Activated naive CD4-positive, alpha-beta T cell treated with anti-CD3 and anti-CD28 coated beads, Interleukin-2, amount 10 ng/mL, durations not matched to agents 7 days and 5 days (primary cell): Measurements from ENCODE around the gene ZNF423.

Experiments
- CTCF ChIA-PET: fragments of 350-600 bp; sonication (Branson Sonifier 250); formaldehyde crosslinking; loops from one replicate; lab custom pipeline; 2021; ENCODE audit warnings: antibody characterized with exemption; lab: Charles Lee
- DNase-seq: peaks from one replicate; pipeline ENCODE4 v3.0.0-alpha.2; 2020
- H3K27ac Mint-ChIP-seq: one replicate; pipeline ENCODE4 v1.8.0; 2021; ENCODE audit warnings: mild to moderate bottlenecking, moderate library complexity, mixed read lengths
- H3K27me3 Mint-ChIP-seq: one replicate; pipeline ENCODE4 v1.8.0; 2021; ENCODE audit warnings: mild to moderate bottlenecking, mixed read lengths
- H3K36me3 Mint-ChIP-seq: one replicate; pipeline ENCODE4 v1.8.0; 2021; ENCODE audit warnings: mixed read lengths
- H3K4me1 Mint-ChIP-seq: one replicate; pipeline ENCODE4 v1.8.0; 2021; ENCODE audit warnings: mixed read lengths
- H3K4me3 Mint-ChIP-seq: one replicate; pipeline ENCODE4 v1.8.0; 2021; ENCODE audit warnings: mild to moderate bottlenecking, moderate library complexity, mixed read lengths
- H3K9me3 Mint-ChIP-seq: one replicate; pipeline ENCODE4 v1.8.0; 2021; ENCODE audit warnings: mixed read lengths

ZNF423 gene

DNA sequence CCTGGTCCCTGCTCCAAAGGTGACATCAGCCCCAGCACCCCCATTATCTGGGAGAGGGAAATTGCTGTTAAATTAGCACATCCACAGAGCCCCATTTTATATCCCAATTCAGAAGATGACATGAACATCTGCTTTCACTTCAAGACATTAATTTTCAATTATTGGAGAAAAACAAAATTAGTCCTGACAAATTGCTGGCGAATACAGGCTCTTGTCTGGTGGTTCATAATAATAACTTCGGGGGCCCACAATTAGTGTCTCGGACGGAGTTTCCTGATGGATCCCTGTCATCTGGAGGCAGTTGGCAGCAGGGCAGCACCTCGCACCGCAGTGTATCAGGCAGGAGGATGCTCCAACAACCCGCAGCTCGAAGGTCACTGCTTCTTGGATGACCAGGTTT lies 7.4 kb downstream of the ZNF423 start:
- CTCF ChIA-PET, result no interaction called here
- Mint-ChIP-seq H3K36me3 (no peaks in the 10 kb centered on the region), H3K9me3 (no peaks in the 10 kb centered on the region), H3K4me3 (no peak overlapping the region), H3K27ac (no peak overlapping the region), H3K27me3 (peaks cover 64% of the 10 kb centered on the region), H3K4me1 (no peaks in the 10 kb centered on the region)
- no peak for DNase-seq

- no peaks in the 10 kb centered on the region for H3K36me3 Mint-ChIP-seq
- H3K27me3 Mint-ChIP-seq, result peaks cover 48% of the 10 kb centered on the region
- no peak overlapping the region for H3K4me3 Mint-ChIP-seq
- no peaks in the 10 kb centered on the region for H3K4me1 Mint-ChIP-seq
- CTCF ChIA-PET, result no interaction called here
- DNase-seq, result no peak
- H3K27ac Mint-ChIP-seq, result no peak overlapping the region
- no peaks in the 10 kb centered on the region for H3K9me3 Mint-ChIP-seq
These were observed 9.1 kb downstream of the ZNF423 start for GRCh38 chr16:49846800-49847199.

DNA sequence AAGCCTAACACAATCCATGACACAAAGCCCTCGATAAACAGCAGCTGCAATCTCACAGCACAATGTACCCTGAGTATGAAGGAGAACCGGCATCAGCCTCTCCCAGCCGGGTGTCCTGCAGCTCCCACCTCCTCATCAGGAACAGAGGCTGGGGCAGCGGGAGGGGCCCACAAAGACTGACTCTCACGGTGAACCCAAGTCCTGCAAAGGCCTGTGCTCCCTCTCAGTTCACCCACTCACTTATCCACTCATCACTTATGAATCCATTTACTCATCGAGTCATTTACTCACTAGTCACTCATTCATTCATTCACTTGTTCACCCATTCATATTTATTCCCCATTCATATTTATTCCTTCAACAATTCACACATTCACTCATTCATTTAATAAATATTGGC lies 11.6 kb downstream of the ZNF423 start:
- no peaks in the 10 kb centered on the region for H3K9me3 Mint-ChIP-seq
- CTCF ChIA-PET, result no interaction called here
- DNase-seq, result no peak

DNA sequence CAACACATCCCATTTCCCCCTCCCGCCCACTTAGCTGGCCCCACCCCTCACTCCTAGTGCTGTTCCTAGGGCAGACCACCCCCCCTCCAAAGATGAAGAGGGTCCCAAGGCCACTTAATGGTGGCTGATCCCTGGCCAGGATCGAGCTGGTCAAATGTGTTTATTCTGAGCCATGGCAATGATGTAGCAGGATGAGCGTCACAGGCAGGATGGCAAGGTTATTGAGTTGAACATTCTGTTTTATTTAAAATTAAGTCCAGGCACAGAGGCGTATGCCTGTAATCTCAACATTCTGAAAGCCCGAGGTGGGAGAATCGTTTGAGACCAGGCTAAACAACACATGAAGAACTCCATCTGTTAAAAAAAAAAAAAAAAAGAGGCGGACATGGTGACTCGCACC lies 12.2 kb downstream of the ZNF423 start:
- Mint-ChIP-seq H3K36me3 (no peaks in the 10 kb centered on the region), H3K4me3 (no peak overlapping the region), H3K27me3 (peaks cover 52% of the 10 kb centered on the region), H3K27ac (no peak overlapping the region), H3K9me3 (no peaks in the 10 kb centered on the region), H3K4me1 (no peaks in the 10 kb centered on the region)
- CTCF ChIA-PET, result interaction anchor here (0.9 kb wide), 1 partner anchor 15 kb away, joined by 3 read pairs; no protein-coding TSS in a partner anchor
- no peak for DNase-seq

More for the DNA sequence above, 11.6 kb downstream of the ZNF423 start:
- peaks cover 50% of the 10 kb centered on the region for H3K27me3 Mint-ChIP-seq
- no peaks in the 10 kb centered on the region for H3K36me3 Mint-ChIP-seq
- no peak overlapping the region for H3K4me3 Mint-ChIP-seq
- H3K4me1 Mint-ChIP-seq, result no peaks in the 10 kb centered on the region
- H3K27ac Mint-ChIP-seq, result no peak overlapping the region

- H3K4me1 Mint-ChIP-seq, result no peaks in the 10 kb centered on the region
- no peaks in the 10 kb centered on the region for H3K36me3 Mint-ChIP-seq
- H3K4me3 Mint-ChIP-seq, result no peak overlapping the region
- peaks cover 49% of the 10 kb centered on the region for H3K27me3 Mint-ChIP-seq
- no peaks in the 10 kb centered on the region for H3K9me3 Mint-ChIP-seq
- DNase-seq, result no peak
- no peak overlapping the region for H3K27ac Mint-ChIP-seq
- CTCF ChIA-PET, result interaction anchor here (0.9 kb wide), 1 partner anchor 16 kb away, joined by 3 read pairs; no protein-coding TSS in a partner anchor
These were observed 12.9 kb downstream of the ZNF423 start for GRCh38 chr16:49842972-49843371.

DNA sequence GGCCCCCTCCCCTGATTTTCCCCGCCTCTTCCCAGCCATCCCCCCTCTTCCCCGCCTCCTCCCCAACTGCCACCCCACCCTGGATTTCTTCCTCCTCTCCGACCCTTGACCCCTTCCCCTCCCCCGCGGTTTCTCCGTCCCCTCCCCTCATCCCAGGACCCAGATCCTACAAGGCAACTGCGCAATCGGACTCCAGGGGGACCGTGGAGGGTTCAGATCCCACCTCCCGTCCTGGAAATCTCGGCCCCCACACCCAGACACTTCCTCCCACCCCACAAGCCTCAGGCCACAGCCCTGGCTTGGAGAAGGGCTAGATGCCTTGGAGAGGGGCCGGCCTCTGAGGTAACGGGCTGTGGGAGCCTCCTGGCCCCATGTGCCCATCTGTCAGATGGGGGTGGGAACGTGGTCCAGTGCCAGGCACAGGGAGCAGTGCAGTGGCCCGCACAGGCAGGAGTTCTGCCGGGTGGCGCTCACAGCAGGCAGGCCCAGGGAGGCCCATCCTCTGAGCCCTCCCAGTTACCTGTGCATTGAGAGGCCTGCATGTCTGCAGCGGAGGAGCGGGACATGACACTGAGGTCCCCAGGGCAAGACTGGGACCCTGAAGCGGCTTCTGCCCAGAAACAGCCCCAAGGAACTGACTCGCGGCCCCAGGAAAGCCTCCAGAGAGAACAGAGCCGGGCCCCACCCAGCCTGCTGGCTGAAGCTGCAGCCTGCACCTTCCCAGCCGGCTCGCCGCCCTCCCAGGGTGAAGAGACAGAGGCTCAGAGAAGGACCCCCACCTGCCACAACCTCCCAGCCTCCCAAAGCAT lies 16.7 kb downstream of the ZNF423 start:
- H3K36me3 Mint-ChIP-seq, result no peaks in the 10 kb centered on the region
- no peak overlapping the region for H3K4me3 Mint-ChIP-seq
- CTCF ChIA-PET, result no interaction called here
- no peaks in the 10 kb centered on the region for H3K9me3 Mint-ChIP-seq
- H3K27me3 Mint-ChIP-seq, result peaks cover 45% of the 10 kb centered on the region
- DNase-seq, result no peak
- H3K27ac Mint-ChIP-seq, result no peak overlapping the region
- no peaks in the 10 kb centered on the region for H3K4me1 Mint-ChIP-seq

- CTCF ChIA-PET, result no interaction called here
- no peaks in the 10 kb centered on the region for H3K36me3 Mint-ChIP-seq
- peaks cover 45% of the 10 kb centered on the region for H3K27me3 Mint-ChIP-seq
- H3K27ac Mint-ChIP-seq, result no peak overlapping the region
- H3K4me1 Mint-ChIP-seq, result no peaks in the 10 kb centered on the region
- H3K4me3 Mint-ChIP-seq, result no peak overlapping the region
- H3K9me3 Mint-ChIP-seq, result no peaks in the 10 kb centered on the region
- no peak for DNase-seq
These were observed 17.4 kb downstream of the ZNF423 start for GRCh38 chr16:49838441-49839016.

- Mint-ChIP-seq H3K27me3 (peaks cover 45% of the 10 kb centered on the region), H3K27ac (no peak overlapping the region), H3K4me1 (no peaks in the 10 kb centered on the region), H3K36me3 (no peaks in the 10 kb centered on the region), H3K9me3 (no peaks in the 10 kb centered on the region), H3K4me3 (no peak overlapping the region)
- CTCF ChIA-PET, result no interaction called here
- no peak for DNase-seq
These were observed 18.1 kb downstream of the ZNF423 start for GRCh38 chr16:49837688-49838410.

GRCh38 chr16:49836668-49837067 lies 19.2 kb downstream of the ZNF423 start:
- H3K4me3 Mint-ChIP-seq, result no peak overlapping the region
- no peak overlapping the region for H3K27ac Mint-ChIP-seq
- no peaks in the 10 kb centered on the region for H3K36me3 Mint-ChIP-seq
- peaks cover 44% of the 10 kb centered on the region for H3K27me3 Mint-ChIP-seq
- H3K4me1 Mint-ChIP-seq, result no peaks in the 10 kb centered on the region
- CTCF ChIA-PET, result no interaction called here
- no peaks in the 10 kb centered on the region for H3K9me3 Mint-ChIP-seq
- DNase-seq, result no peak

GRCh38 chr16:49836218-49836617 lies 19.7 kb downstream of the ZNF423 start:
- H3K4me1 Mint-ChIP-seq, result no peaks in the 10 kb centered on the region
- H3K4me3 Mint-ChIP-seq, result no peak overlapping the region
- peaks cover 40% of the 10 kb centered on the region for H3K27me3 Mint-ChIP-seq
- H3K9me3 Mint-ChIP-seq, result no peaks in the 10 kb centered on the region
- H3K27ac Mint-ChIP-seq, result no peak overlapping the region
- no peaks in the 10 kb centered on the region for H3K36me3 Mint-ChIP-seq
- no peak for DNase-seq
- CTCF ChIA-PET, result no interaction called here

GRCh38 chr16:49835161-49835777 lies 20.6 kb downstream of the ZNF423 start:
- no peak for DNase-seq
- Mint-ChIP-seq H3K9me3 (no peaks in the 10 kb centered on the region), H3K27me3 (peaks cover 35% of the 10 kb centered on the region), H3K36me3 (no peaks in the 10 kb centered on the region), H3K4me1 (no peaks in the 10 kb centered on the region), H3K27ac (no peak overlapping the region), H3K4me3 (no peak overlapping the region)
- CTCF ChIA-PET, result no interaction called here

- Mint-ChIP-seq H3K4me1 (no peaks in the 10 kb centered on the region), H3K36me3 (no peaks in the 10 kb centered on the region), H3K27ac (no peak overlapping the region), H3K4me3 (no peak overlapping the region), H3K9me3 (no peaks in the 10 kb centered on the region), H3K27me3 (peaks cover 33% of the 10 kb centered on the region)
- CTCF ChIA-PET, result no interaction called here
- no peak for DNase-seq
These were observed 21.3 kb downstream of the ZNF423 start for GRCh38 chr16:49834531-49835151.

DNA sequence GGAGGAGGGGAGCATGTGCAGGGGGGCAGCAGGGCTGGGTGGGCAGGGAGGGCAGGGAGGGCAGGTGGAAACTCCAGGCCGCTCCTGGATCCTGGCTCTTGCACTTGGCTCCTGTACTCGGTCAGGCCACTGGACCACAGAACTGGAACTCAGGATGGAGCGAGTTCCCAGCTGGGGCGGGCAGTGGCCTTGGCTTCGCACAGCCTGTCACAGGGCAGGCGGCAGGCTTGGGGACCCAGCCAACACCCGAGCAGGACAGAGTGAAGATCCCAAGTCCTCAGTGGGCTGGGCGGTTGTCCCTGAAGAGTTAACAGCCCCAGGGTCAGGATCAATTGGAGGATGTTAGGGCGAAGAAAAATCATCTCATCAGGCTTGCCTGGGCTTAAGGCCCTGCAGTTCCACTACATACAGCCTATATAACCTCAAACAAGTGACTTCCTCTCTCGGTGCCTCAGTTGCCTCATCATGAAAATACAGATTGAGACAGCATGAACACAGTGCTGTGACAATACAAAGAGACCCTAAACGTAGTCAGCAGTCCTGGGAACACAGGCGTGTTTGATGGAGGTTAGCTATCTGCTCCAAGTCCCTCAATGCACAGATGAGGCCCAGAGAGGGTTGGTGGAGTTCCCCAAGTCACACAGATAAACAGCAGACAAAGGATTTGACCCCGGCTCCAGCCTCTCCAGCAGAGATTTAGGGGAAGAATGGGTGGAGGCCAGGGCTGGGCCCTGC lies 21.9 kb downstream of the ZNF423 start:
- Mint-ChIP-seq H3K9me3 (no peaks in the 10 kb centered on the region), H3K4me3 (no peak overlapping the region), H3K27me3 (peaks cover 29% of the 10 kb centered on the region), H3K27ac (no peak overlapping the region), H3K4me1 (no peaks in the 10 kb centered on the region), H3K36me3 (no peaks in the 10 kb centered on the region)
- no peak for DNase-seq
- CTCF ChIA-PET, result no interaction called here
